ENCODE results near the gene SULT1A2.

DNA sequence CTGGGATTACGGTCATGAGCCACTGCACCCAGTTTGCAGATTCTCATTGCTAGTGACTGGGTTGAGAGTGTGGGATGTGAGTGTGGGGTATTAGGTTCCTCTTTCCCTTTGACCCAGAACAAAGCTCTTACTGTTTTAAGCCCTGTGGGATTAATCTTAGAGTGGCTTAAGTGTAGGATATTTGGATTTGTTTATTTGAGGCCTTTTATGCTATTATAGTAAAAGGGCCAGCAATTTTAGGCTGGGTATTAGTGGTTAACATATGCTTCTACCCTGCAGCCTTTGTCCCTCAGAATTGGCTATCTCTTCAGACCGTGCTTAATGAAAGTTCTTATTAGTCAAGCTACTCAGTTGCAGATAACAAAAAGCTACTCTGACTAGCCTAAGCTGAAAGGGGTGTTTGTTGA, 39.9 kb downstream of the SULT1A2 start:
- TF ChIP-seq POLR2AphosphoS5 (IDR thresholded peaks at IDR 0.05) (no peak), POLR2A (IDR thresholded peaks at IDR 0.05) (no peak)
- TF ChIP-seq, protein P1, sequence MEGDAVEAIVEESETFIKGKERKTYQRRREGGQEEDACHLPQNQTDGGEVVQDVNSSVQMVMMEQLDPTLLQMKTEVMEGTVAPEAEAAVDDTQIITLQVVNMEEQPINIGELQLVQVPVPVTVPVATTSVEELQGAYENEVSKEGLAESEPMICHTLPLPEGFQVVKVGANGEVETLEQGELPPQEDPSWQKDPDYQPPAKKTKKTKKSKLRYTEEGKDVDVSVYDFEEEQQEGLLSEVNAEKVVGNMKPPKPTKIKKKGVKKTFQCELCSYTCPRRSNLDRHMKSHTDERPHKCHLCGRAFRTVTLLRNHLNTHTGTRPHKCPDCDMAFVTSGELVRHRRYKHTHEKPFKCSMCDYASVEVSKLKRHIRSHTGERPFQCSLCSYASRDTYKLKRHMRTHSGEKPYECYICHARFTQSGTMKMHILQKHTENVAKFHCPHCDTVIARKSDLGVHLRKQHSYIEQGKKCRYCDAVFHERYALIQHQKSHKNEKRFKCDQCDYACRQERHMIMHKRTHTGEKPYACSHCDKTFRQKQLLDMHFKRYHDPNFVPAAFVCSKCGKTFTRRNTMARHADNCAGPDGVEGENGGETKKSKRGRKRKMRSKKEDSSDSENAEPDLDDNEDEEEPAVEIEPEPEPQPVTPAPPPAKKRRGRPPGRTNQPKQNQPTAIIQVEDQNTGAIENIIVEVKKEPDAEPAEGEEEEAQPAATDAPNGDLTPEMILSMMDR (IDR thresholded peaks at IDR 0.05), result no peak
